A549 (cell line): ENCODE results near the gene TCFL5. TPM values are rescaled to one million over a fixed set of nuclear protein-coding genes. Genes with fewer than 3 reads are reported as not detected.

ENCODE experiments used
- ATAC-seq, 2 experiments: fragments of 200-7000 bp in 1 of 2; fragments of >200 bp in 1 of 2; cut with Nextera tagmentation in 1 of 2; cut with Tn5 transposase in 1 of 2; 3 replicates each; pipeline versions ENCODE4 v1.8.0 to v1.9.1; 2018 to 2020; ENCODE audit warnings: mild to moderate bottlenecking in 1 of 2, moderate library complexity in 1 of 2
- CTCF ChIA-PET: fragments of 300-600 bp; sonication (Branson Sonifier 250); formaldehyde crosslinking; extraction: SDS; loops from one replicate; lab custom pipeline; 2021; ENCODE audit warnings: antibody characterized with exemption, inconsistent platforms; lab: Yijun Ruan, JAX
- POLR2A ChIA-PET: fragments of 350-600 bp; formaldehyde crosslinking; extraction: SDS; loops from one replicate; lab custom pipeline; 2021; ENCODE audit warnings: antibody characterized with exemption, inconsistent platforms; lab: Yijun Ruan, JAX
- DNase-seq, 2 experiments: peaks; one replicate each; pipeline versions ENCODE4 v3.0.0 to v3.0.0-alpha.2; 2011 to 2016; ENCODE audit warnings: low read depth in 1 of 2, low spot score in 1 of 2
- FAIRE-seq: peaks from 2 replicates; lab custom pipeline; 2011; peaks lifted over from hg19 to GRCh38; lab: Jason Lieb, UNC
- H3K27ac ChIP-seq, 2 experiments: fragments of >200 bp; sonication (Bioruptor Twin); formaldehyde crosslinking; 3 replicates each; pipeline ENCODE4 v1.5.1; 2016 to 2017
- H3K4me1 ChIP-seq: fragments of >200 bp; sonication (Bioruptor Twin); formaldehyde crosslinking; 3 replicates; pipeline ENCODE4 v1.6.1; 2016
- H3K4me2 ChIP-seq: fragments of >200 bp; sonication (Bioruptor Twin); formaldehyde crosslinking; 3 replicates; pipeline ENCODE4 v1.6.1; 2016
- H3K4me3 ChIP-seq: fragments of >200 bp; sonication (Bioruptor Twin); formaldehyde crosslinking; 3 replicates; pipeline ENCODE4 v1.5.1; 2016
- H3K9me3 ChIP-seq: fragments of >200 bp; sonication (Bioruptor Twin); formaldehyde crosslinking; 3 replicates; pipeline ENCODE4 v1.6.1; 2016
- CBX2 ChIP-seq: fragments of 200-600 bp; sonication (generic); IDR thresholded peaks from 2 replicates; pipeline ENCODE4 v1.6.1; 2016; ENCODE audit warnings: low read depth, mild to moderate bottlenecking, borderline replicate concordance
- CHD2 ChIP-seq: fragments of 150-350 bp; IDR thresholded peaks from 2 replicates; pipeline ENCODE4 v1.6.1; 2014; ENCODE audit warnings: low read length; ENCODE audit not compliant: partially characterized antibody
- E2F6 ChIP-seq: IDR thresholded peaks from 2 replicates; pipeline ENCODE4 v1.6.1; 2012; ENCODE audit warnings: low read depth, borderline replicate concordance
- EHF ChIP-seq: fragments of 250-450 bp; sonication (Bioruptor Pico); IDR thresholded peaks from 2 replicates; pipeline ENCODE4 v1.5.0; 2020; ENCODE audit warnings: mild to moderate bottlenecking
- HDAC2 ChIP-seq: fragments of 200-600 bp; sonication (generic); IDR thresholded peaks from 2 replicates; pipeline ENCODE4 v1.6.1; 2016
- JUN ChIP-seq, 2 experiments: fragments of >200 bp; sonication (Bioruptor Twin); formaldehyde crosslinking; IDR thresholded peaks; 2 replicates in 1 of 2; 3 replicates in 1 of 2; pipeline ENCODE4 v1.6.1; 2016 to 2017
- MAX ChIP-seq: IDR thresholded peaks from 2 replicates; pipeline ENCODE4 v1.6.1; 2012
- MYC ChIP-seq: IDR thresholded peaks from 2 replicates; pipeline ENCODE4 v1.6.1; 2012; ENCODE audit warnings: mild to moderate bottlenecking, inconsistent platforms, low read length, improper control_type of control experiment, borderline replicate concordance
- NR3C1 ChIP-seq: fragments of >200 bp; sonication (Bioruptor Twin); formaldehyde crosslinking; IDR thresholded peaks from 3 replicates; pipeline ENCODE4 v1.6.1; 2017
- POLR2A ChIP-seq: IDR thresholded peaks from 2 replicates; pipeline ENCODE4 v1.6.1; 2012; ENCODE audit warnings: mild to moderate bottlenecking, low read length
- POLR2AphosphoS2 ChIP-seq: conservative IDR thresholded peaks from 2 replicates; pipeline ENCODE4 v1.6.1; 2012; ENCODE audit warnings: low read length, improper control_type of control experiment, inconsistent platforms
- RCOR1 ChIP-seq: fragments of 150-350 bp; IDR thresholded peaks from 2 replicates; pipeline ENCODE4 v1.6.1; 2014; ENCODE audit warnings: antibody characterized with exemption, low read length, low read depth
- RNF2 ChIP-seq: fragments of 200-600 bp; sonication (generic); IDR thresholded peaks from 2 replicates; pipeline ENCODE4 v1.6.1; 2016; ENCODE audit warnings: low read depth, mild to moderate bottlenecking, antibody characterized with exemption, moderate library complexity, borderline replicate concordance
- USF2 ChIP-seq: fragments of 450-650 bp; IDR thresholded peaks from 2 replicates; pipeline ENCODE4 v1.6.1; 2014; ENCODE audit warnings: antibody characterized with exemption
- WGBS: methylation state at CpG from one replicate; pipeline ENCODE4 v1.1.6; 2017; ENCODE audit errors: missing lambda C conversion rate; 5-methylcytosine and 5-hydroxymethylcytosine counted together
- polyA plus RNA-seq, 4 experiments: library from polyadenylated mRNA; depleted of rRNA in 3 of 4; stranded (reverse); fragments of >200 nt; fragmentation: RNase III in 1 of 4; extraction: RNeasy Plus Mini Kit Qiagen cat#74134 plus additional on column Dnase treatment in 1 of 4; gene quantifications; 2 replicates in 3 of 4; 3 replicates in 1 of 4; pipeline ENCODE4 v1.2.3, GENCODE V29; 2011 to 2017

Gene TCFL5
- polyA plus RNA-seq, 2 of the 4 experiments (the other 2 are of a cell fraction): 5.6 to 7.1 TPM

- TF ChIP-seq POLR2AphosphoS2 (no peak), USF2 (no peak)
Measured at GRCh38 chr20:62799036-62799435, 62.6 kb downstream of the TCFL5 start (continued).

GRCh38 chr20:62797671-62798532, 63.7 kb downstream of the TCFL5 start:
- no peak for ATAC-seq
- CTCF ChIA-PET: interaction anchor here (0.6 to 3.5 kb wide), 8 partner anchors 8 to 129 kb away, joined by 3 to 29 read pairs (median 4); no protein-coding TSS in a partner anchor
- H3K4me1 ChIP-seq: peaks cover 26% of the 10 kb centered on the region
- no peaks in the 10 kb centered on the region for H3K9me3 ChIP-seq
- peak in 1 of 2 experiments; percentile 57 for DNase-seq
- peak overlapping the region; percentile 64; the same call in 1 of the 3 replicates for H3K4me3 ChIP-seq
- 64% methylated on average over 19 of the region's 26 CpGs for WGBS
- POLR2A ChIA-PET: no interaction called here
- H3K4me2 ChIP-seq: peak overlapping the region; percentile 88
- no peak for FAIRE-seq
- TF ChIP-seq MYC: no peak
- no peak for TF ChIP-seq CBX2
- TF ChIP-seq E2F6: peak; percentile 57; the same call in 1 of the 2 replicates
- TF ChIP-seq CHD2: no peak
- TF ChIP-seq MAX: peak; percentile 76
- TF ChIP-seq EHF (CRISPR knock-in tag): no peak
- TF ChIP-seq POLR2AphosphoS2: no peak
- TF ChIP-seq HDAC2: no peak
- peak overlapping the region; percentile 13 to 100; a peak in 4 of 6 replicates for H3K27ac ChIP-seq

GRCh38 chr20:62796699-62797491, 64.7 kb downstream of the TCFL5 start:
- Histone ChIP-seq H3K4me2 (peak overlapping the region; percentile 88), H3K9me3 (no peaks in the 10 kb centered on the region), H3K27ac (peak overlapping the region; percentile 92 to 100), H3K4me3 (peak overlapping the region; percentile 64), H3K4me1 (peaks cover 26% of the 10 kb centered on the region)
- DNase-seq (no peak), FAIRE-seq (no peak), ATAC-seq (no peak)
- WGBS: 45% methylated on average over 16 of the region's 53 CpGs
- POLR2A ChIA-PET: interaction anchor here (0.6 to 1.0 kb wide), 2 partner anchors 19 to 74 kb away, joined by 3 to 5 read pairs; no protein-coding TSS in a partner anchor
- CTCF ChIA-PET: interaction anchor here (0.6 to 3.5 kb wide), 8 partner anchors 9 to 129 kb away, joined by 3 to 29 read pairs (median 4); no protein-coding TSS in a partner anchor
- TF ChIP-seq NR3C1: no peak

- CTCF ChIA-PET: interaction anchor here (2.1 to 10.3 kb wide), 2 partner anchors 13 to 91 kb away, joined by 12 to 250 read pairs; partner anchors contain the start of gene NTSR1
- WGBS: 2% methylated on average over 62 of the region's 68 CpGs
- ATAC-seq: peak; percentile 20 to 47
- TF ChIP-seq RNF2 (peak; percentile 80; the same call in 1 of the 2 replicates), JUN (IDR thresholded peaks at IDR 0.05) (no peak), POLR2A (peak; percentile 43), E2F6 (peak; percentile 85; the same call in 1 of the 2 replicates), RCOR1 (no peak), CBX2 (no peak), MAX (peak; percentile 79), NR3C1 (no peak)
- POLR2A ChIA-PET: interaction anchor here (0.6 to 1.7 kb wide), 6 partner anchors 27 to 608 kb away, joined by 3 to 16 read pairs (median 6); partner anchors contain the start of gene SLCO4A1
- DNase-seq: peak; percentile 59 to 71
- Histone ChIP-seq H3K4me2 (peak overlapping the region; percentile 88), H3K4me1 (peaks cover 29% of the 10 kb centered on the region), H3K27ac (peak overlapping the region; percentile 92 to 100), H3K9me3 (no peaks in the 10 kb centered on the region), H3K4me3 (peak overlapping the region; percentile 64)
- no peak for FAIRE-seq
Measured at GRCh38 chr20:62795023-62795761, 66.4 kb downstream of the TCFL5 start.
